ENCODE data around the gene SLC12A1.

The SLC12A1 gene

GRCh38 chr15:48205981-48206380 lies at the start of gene SLC12A1:
TSS of gene SLC12A1 (plus strand) at chr15:48206302. CDS start at chr15:48207720, 1,418 bp downstream.
- no peak for DNase-seq (ENCODE audit: low read depth in 2 of 2)

DNA sequence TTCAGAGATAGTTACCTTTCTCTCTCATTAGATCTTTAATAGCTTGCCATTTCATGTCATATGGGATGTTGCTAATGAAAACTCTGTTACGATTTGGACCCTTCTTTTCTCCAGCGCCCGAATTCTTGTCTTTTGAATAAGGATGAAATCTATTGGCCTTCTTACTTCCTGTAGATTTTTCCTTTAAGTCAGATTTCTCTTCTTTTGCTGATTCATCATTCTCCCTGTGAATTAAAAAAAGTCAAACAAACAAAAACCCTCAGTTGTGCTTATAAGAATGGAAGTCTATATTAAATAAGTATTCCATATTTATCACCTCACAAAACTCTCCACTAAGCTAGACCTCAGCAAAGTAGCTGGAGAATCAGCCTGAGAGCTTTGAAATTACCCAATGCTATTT lies 37.5 kb upstream of the SLC12A1 start:
- DNase-seq (ENCODE audit: low read depth in 2 of 2), result no peak

DNA sequence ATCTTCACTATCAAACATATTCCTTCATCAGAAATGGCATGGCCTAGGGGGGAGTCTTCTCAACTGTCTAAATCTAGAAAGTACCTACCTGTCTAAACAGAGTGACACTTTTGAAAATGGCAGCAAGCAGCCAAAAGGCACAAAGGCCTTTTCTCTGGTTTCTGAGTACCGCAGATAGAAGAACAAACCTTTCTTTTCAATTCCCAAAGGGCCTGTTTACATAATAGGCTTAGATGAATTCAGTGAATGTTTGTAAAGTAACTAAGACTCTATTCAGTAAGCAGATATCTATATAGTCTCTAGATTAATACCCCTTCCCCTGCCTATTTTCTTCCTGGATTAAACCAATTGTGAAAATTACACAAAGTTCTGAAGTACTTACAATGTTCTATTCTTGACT lies 35.1 kb upstream of the SLC12A1 start:
- no peak for DNase-seq (ENCODE audit: low read depth in 2 of 2)

DNA sequence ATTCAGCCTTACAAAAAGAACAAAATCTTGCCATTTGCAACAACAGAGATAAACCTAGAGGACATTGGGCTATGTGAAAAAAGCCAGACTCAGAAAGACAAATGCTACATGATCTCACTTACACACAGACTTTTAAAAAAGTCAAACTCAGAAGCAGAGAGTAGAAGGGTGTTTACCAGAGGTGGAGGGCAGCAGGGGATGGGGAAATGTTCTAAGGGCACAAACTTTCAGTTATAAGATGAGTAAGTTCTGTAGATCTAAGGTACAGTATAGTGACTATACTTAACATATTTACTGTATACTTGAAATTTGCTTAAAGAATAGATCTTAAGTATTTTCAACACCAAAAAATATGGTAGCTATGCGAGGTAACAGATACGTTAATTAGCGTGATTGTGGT lies 31.0 kb upstream of the SLC12A1 start:
- DNase-seq (ENCODE audit: low read depth in 2 of 2), result no peak

DNA sequence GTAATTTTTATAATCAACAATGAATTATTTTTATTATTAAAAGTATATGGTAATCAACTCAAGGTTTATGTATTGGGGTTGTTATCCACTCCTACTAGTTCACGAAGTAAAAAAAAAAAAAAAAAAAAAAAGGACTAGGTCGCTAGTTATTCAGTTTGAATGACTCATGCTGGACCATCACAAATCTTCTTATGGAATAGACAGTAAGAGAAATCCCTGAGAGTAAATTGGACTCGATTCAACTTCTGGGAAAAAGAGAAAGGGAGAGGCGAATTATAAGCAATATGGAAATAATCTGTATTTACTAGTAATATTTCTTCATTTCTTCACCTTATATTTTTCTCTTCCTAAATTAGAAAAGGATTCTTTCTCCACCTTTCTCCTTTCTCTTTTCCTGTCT lies 30.0 kb upstream of the SLC12A1 start:
- DNase-seq (ENCODE audit: low read depth in 2 of 2), result no peak

- no peak for DNase-seq (ENCODE audit: low read depth in 2 of 2)
These were observed 29.1 kb upstream of the SLC12A1 start for GRCh38 chr15:48176957-48177356.

- no peak for DNase-seq (ENCODE audit: low read depth in 2 of 2)
These were observed 28.7 kb upstream of the SLC12A1 start for GRCh38 chr15:48177383-48177765.

DNA sequence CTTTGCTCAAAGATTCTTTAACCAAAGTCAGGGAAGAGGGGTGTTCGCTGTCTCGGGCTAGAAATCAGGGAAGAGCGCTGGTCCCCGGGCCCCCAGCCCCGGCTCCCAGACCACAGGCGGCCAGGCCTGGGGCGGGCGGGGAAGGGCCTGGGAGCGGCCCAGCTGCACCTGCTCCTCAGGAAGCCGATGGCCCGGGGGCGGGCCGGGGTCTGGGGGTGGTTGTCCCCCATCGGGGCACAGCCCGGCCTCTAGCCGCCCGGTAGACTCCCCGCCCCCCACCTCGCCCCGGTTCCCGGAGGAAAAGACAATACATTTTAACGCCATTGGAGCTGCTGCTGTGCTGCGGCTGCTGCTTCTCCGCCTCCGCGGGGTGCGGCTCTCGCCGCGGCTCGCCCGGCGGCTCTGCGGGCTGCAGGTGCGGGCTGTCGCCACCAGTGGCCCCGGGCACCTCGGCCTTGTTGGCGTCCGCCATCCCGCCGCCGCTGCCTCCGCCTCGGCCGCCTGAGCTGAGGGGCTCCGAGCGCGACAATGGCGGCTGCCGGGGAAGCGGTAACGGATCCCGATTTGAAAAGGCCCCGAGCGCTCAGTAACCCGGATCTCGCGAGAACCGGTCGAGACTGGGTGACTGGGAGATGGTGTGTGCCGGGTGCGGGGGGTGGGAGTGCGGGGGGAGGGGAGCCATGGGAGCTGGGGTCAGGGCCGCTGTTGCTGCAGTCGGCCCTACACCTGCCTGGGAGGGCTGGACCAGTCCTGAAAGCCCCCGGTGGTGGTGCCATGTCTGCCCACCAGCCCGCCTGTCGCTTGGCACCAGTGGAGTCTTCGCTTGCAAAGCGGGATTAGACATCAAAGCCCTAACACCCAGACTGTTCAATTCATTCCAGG lies 28.1 kb upstream of the SLC12A1 start, which contains the start of gene MYEF2:
Gene MYEF2 (minus strand): TSS at position 530 of the 882 bp plus-strand sequence. CDS start 58 bp downstream, at position 472.
- peak; percentile 62 to 66 for DNase-seq (ENCODE audit: low read depth in 2 of 2)

- no peak for DNase-seq (ENCODE audit: low read depth in 2 of 2)
These were observed 27.5 kb upstream of the SLC12A1 start for GRCh38 chr15:48178648-48178931.

GRCh38 chr15:48182749-48183148 lies 23.4 kb upstream of the SLC12A1 start:
- DNase-seq (ENCODE audit: low read depth in 2 of 2), result no peak

- DNase-seq (ENCODE audit: low read depth in 2 of 2), result no peak
These were observed 20.6 kb upstream of the SLC12A1 start for GRCh38 chr15:48185529-48185928.

DNA sequence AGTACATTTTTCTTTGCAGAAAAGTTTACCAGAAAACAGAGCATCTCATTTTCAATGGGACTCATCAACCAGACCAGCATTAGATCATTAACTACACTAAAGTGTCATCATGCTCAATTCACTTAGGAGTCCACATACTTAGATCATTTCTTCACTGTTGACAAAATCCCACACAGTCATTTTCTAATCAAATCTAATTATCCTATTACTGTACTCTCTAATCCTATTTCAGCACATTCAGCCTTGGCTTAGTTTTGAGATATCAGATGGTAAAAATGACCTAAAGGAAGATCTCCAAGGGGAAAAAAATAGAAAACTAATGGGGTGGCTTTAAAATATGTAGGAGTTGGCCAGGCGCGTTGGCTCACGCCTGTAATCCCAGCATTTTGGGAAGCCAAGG lies 19.8 kb upstream of the SLC12A1 start:
- DNase-seq (ENCODE audit: low read depth in 2 of 2), result no peak

DNA sequence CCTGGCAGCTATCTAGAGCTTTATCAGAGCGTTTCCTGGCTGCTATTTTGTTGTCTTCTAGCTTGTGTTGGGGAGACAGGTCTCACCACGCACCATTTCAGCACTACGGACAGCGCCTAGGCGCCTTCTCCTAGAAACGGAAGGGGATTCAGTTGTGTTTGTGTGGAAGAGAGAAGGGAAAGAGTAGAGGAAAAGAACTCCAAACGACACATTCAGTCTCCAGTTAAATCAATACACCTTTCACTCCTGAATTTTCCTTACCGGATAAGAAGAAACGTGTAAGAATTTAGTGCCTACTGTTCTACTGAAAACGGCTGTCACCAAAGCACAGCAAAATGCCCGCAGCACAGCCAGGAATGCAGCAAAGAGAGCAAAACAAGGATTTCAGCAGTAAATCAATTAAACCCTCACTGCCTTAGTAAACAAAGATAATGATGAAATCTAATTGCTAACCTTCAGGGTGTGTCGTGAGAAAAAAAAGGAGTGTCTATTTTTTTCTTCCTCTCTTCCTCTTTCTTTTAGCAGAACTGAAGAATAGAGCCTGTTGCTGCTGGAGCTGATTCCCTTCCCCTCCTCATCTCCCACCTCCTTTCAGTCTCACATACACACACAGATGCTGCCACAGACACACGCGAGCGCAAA lies 15.0 kb upstream of the SLC12A1 start:
- peak in 1 of 2 donors; percentile 34 for DNase-seq (ENCODE audit: low read depth in 2 of 2)

DNA sequence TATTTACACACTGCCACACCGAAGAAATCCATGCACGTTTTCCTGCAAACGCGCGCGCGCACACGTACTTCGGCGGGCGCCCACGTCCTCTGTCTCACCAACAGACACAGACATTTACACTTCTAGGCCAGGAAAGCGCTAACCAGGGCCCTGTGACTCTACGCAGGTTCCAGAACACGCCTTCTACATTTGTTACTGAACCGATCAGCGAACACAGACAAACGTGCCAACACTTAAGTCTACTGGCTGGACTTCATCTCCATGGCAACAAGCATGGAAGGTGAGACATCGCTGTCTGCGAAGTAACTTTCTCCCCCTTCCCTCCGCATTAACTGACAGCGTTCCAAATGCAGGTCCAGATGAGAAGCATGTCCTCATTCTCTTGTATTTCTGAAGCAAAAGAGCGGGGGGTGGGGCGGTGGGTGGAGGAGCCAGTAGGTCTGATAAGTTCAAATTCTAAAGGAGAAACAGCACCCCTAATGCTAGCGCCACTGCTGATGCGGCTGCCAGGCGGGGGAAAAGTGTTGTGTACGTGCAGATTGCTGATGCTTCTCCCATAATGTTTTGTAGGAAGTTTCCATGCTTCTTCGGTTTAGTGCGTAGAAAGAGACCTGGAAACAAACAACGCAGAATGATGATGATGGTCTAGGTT lies 14.4 kb upstream of the SLC12A1 start, which contains the start of gene CTXN2:
Gene CTXN2 (plus strand): TSS at position 92 of the 652 bp plus-strand sequence. CDS start 9,636 bp downstream, outside the sequence.
- DNase-seq (ENCODE audit: low read depth in 2 of 2), result no peak

- no peak for DNase-seq (ENCODE audit: low read depth in 2 of 2)
These were observed 4.0 kb upstream of the SLC12A1 start for GRCh38 chr15:48202068-48202467.

- DNase-seq (ENCODE audit: low read depth in 2 of 2), result no peak
These were observed 15.2 kb downstream of the SLC12A1 start for GRCh38 chr15:48221261-48221660.

- DNase-seq (ENCODE audit: low read depth in 2 of 2), result no peak
These were observed 15.8 kb downstream of the SLC12A1 start for GRCh38 chr15:48221885-48222284.

DNA sequence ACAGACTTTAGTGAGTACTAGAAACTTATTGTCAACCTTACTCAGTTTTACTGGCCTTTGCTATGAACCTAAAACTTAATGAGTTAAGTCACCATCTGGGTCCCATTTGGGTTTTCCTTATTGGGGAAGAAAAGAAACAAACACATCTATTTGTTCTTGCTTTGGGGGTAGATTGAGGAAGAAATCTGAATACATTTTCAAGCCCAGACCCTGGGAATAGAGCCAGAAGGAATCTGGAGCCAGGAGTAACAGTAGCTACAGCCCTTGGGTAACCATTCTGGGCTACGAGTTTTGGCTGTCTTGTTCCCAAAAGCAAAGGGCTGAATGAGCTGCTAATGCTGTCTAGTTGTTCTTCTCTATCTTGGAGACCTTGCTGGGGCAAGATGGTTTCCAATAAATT lies 16.5 kb downstream of the SLC12A1 start:
- no peak for DNase-seq (ENCODE audit: low read depth in 2 of 2)

DNA sequence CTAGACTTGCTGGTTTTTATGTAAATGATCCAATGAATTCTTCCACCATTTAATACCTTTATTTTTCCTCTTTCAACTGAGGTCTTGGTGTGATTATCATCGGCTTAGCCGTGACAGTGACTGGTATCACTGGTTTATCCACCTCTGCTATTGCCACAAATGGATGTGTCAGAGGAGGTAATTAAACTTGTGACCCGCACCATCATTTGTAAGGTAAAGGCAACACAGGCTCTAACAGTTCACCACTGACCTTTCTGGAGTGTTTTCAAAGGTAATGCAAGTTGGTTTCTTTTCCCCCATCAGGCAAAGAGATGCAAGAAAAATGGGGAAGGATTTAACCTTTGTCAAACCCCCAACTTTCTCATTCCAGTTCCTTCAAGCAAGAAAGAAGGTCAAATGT lies 19.7 kb downstream of the SLC12A1 start:
- DNase-seq (ENCODE audit: low read depth in 2 of 2), result no peak

DNA sequence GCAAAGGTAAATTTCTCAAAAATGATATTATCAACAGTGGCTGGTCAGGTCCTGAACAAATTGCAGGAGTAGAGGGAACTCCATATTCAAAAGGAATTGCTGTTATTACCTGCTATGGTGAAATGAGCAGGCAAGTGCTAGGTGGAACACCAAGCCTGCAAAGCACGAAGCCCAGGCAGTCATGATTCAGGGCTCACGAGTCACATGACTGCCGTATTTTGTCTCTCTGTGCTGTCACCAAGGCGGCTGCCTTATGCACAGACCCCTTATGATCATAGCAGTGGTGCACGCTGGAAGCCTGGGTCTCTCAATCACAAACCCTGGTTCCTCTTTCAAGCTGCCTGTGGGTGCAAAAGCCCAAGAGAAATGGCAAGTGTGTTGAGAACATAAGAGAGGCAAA lies 24.4 kb downstream of the SLC12A1 start:
- DNase-seq (ENCODE audit: low read depth in 2 of 2), result no peak

GRCh38 chr15:48233246-48233645 lies 27.1 kb downstream of the SLC12A1 start:
- DNase-seq (ENCODE audit: low read depth in 2 of 2), result no peak

- DNase-seq (ENCODE audit: low read depth in 2 of 2), result no peak
These were observed 33.2 kb downstream of the SLC12A1 start for GRCh38 chr15:48239334-48239733.

GRCh38 chr15:48242015-48242414 lies 35.9 kb downstream of the SLC12A1 start:
- DNase-seq (ENCODE audit: low read depth in 2 of 2), result no peak

Measured in stimulated activated CD4-positive, alpha-beta T cell treated with anti-CD3 and anti-CD28 coated beads, Interleukin-4, amount 100 ng/mL, for 48 hours (primary cell).